ENCODE data around the gene USP7. TPM values are rescaled to one million over a fixed set of nuclear protein-coding genes. Genes with fewer than 3 reads are reported as not detected.

Gene USP7
- total and polyA plus RNA-seq, 3 donors from 2014 or later, result 159 to 173 (median 172) TPM

DNA sequence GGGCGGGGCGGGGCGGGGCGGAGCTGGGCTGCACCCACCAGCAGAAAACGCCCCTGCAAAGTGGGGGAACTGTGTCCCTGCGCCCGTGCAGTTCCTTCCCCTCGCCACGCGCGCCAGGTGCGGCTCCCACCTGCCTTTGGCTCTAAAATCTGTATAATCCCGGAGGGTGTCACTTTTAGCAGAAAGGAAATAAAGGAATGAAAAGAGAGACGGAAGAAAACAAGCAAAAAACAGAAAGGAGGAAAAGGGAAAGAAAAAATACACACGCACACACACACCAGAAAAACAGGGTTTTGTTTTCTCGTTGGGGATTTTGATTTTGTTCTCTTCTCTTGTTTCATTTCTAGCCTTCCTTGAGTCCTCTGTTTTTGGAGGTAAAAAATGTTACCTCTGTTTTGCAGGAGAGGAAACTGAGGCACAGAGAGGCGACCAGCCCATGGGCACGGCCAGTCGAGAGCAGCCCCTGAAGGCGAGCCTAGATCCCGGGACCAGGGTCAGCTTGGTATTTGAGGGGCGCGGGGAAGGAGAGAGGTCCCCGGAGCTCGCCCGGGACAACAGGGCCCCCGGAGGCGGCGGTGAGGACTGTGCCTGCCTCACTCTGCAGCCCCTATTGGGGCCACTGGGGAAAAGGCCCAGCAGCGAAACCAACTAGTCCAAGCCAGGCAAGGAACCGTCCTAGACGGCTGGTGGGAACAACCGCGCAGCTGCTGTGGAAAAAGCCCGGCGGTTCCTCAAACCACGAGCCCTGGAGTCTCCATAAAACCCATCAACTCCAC is 94.3 kb downstream of the USP7 start:
- Histone ChIP-seq H3K4me1 (peaks cover 27% of the 10 kb centered on the region), H3K9me3 (no peaks in the 10 kb centered on the region), H3K4me3 (peak overlapping the region; percentile 73 to 80), H3K36me3 (ENCODE audit: low read depth, missing control alignments) (no peaks in the 10 kb centered on the region), H3K27me3 (no peaks in the 10 kb centered on the region), H3K27ac (no peak overlapping the region)
- TF ChIP-seq POLR2A (IDR thresholded peaks at IDR 0.05) (no peak), CTCF (IDR thresholded peaks at IDR 0.05) (no peak)
- DNase-seq, result no peak
- intact Hi-C loops (cut with DNase I; ENCODE audit: low total_unique reads), result no loop called here
- WGBS, 2 donors, result 23 to 33% methylated on average over 26 to 36 of the region's 37 CpGs

DNA sequence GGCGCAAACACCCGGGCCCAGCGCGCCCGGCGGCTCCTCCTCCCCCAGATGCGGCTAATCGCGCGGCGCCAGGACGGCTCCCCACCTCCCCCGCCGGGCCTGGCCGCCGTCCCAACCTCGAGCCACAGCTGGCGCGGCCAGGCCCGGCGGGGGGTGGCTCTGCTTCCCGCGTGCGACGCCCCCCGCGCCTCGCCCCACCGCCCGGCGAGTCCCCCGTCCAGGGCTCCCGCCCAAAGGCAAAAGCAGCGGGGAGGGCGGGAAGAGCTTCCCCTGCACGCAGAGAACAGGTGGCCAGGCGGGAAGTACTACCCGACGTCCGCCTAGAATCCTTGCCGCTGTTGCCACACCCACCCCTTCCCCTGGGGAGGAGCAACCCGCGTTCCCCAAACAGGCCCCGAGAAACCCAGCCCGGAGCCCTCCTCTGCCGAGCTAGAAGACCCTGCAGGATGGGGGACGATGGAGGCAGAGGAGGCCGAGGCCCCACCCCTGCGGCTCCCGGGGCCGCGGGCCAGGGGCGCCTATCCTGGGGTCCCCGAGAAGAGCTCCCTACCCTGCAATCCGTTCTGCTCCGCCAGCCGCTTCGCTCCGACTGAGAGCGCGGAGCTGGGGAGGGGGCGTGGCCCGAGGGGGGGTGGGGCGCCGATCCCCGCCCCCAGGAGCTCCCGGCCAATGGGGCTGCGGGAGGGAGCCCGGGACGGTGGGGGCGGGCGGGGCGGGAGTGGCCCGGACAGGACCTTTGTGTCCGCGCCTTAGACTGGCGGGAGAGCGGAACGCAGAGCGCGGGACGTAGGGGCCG is 95.1 kb downstream of the USP7 start, which contains the start of gene CARHSP1:
Gene CARHSP1 (minus strand): TSS at position 591 of the 796 bp plus-strand sequence. CDS start 9,678 bp downstream, outside the sequence.
- H3K36me3 ChIP-seq (ENCODE audit: low read depth, missing control alignments), result no peaks in the 10 kb centered on the region
- no peaks in the 10 kb centered on the region for H3K9me3 ChIP-seq
- peak within 1 kb of the TSS; percentile 47 to 81 for H3K27ac ChIP-seq
- H3K4me1 ChIP-seq, result peaks cover 35% of the 10 kb centered on the region
- H3K27me3 ChIP-seq, result no peaks in the 10 kb centered on the region
- H3K4me3 ChIP-seq, result peak within 1 kb of the TSS; percentile 73 to 80
- peak; percentile 91 for DNase-seq
- intact Hi-C loops (cut with DNase I; ENCODE audit: low total_unique reads), result no loop called here
- TF ChIP-seq POLR2A (IDR thresholded peaks at IDR 0.05), result no peak
- TF ChIP-seq CTCF (IDR thresholded peaks at IDR 0.05), result no peak
- 0 to 1% methylated on average over 4 to 78 of the region's 83 CpGs for WGBS, 2 donors

DNA sequence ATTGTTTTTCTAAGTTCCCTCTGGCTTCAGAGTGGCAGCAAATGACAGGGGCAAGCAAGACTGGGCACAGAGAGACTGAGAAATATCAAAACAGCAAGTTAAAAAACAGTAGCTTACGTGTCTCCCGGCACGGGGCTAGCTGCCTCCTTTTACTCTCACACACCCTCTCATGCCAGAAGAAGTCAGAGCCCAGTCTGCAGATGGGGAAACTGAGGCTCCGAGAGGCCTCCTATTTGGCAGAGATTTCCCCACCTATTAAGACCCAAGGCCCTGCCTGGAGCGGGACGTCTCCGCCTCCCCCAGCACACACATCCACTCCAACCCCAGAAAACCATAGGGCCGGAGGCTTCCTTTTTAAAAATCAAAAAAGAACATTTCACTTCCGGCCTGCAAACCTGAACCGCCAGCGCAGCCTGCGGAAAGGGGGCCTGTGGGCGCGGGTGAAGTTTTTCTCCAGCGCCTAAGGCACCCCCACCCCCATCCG is 95.7 kb downstream of the USP7 start:
- Histone ChIP-seq H3K4me3 (peak overlapping the region; percentile 73 to 80), H3K27me3 (no peaks in the 10 kb centered on the region), H3K4me1 (peaks cover 42% of the 10 kb centered on the region), H3K36me3 (ENCODE audit: low read depth, missing control alignments) (no peaks in the 10 kb centered on the region), H3K9me3 (no peaks in the 10 kb centered on the region), H3K27ac (peak overlapping the region; percentile 47 to 81)
- TF ChIP-seq POLR2A (IDR thresholded peaks at IDR 0.05) (no peak), CTCF (IDR thresholded peaks at IDR 0.05) (no peak)
- 0 to 1% methylated on average over 8 to 16 of the region's 16 CpGs for WGBS, 2 donors
- intact Hi-C loops (cut with DNase I; ENCODE audit: low total_unique reads), result no loop called here
- no peak for DNase-seq

DNA sequence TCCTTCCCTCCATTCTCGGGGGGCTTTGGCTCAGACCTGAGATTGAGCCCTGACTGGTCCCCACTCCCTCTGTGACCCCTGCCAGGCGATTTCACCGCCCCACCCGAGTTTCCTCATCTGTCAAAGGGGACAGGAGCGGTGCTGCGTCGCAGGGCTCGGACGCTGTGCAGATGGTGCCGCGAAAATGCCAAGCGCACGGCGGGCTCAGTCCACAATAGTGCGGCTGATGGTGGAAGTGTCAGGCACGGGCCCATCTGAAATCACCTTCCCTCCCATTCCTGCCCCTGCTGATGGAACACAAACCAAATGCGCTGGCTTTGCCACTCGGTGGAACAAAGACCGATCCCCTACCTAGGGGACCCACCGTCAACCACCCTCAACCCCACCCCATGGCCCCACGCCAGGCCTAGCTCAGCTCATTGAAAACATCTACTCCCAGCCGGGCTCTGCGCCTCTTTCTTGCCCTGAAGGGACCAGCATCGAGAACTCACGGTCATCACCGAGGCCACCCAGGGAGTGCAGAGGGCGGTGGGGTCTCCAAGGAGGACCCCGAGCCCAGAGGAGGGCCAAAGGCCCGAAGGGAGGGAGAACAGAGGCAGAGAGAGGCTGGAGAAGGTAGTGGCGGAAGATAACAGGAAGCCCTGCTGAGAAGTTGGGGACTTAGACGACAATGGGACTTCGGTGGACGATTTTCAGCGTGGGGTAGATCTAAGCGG is 96.3 kb downstream of the USP7 start:
- WGBS, 2 donors, result 5 to 7% methylated on average over 34 to 35 of the region's 35 CpGs
- intact Hi-C loops (cut with DNase I; ENCODE audit: low total_unique reads), result no loop called here
- no peaks in the 10 kb centered on the region for H3K36me3 ChIP-seq (ENCODE audit: low read depth, missing control alignments)
- H3K4me3 ChIP-seq, result peak overlapping the region; percentile 73 to 80
- DNase-seq, result peak; percentile 58
- TF ChIP-seq CTCF (IDR thresholded peaks at IDR 0.05) (no peak), POLR2A (IDR thresholded peaks at IDR 0.05) (no peak)
- no peaks in the 10 kb centered on the region for H3K9me3 ChIP-seq
- peak overlapping the region; percentile 47 to 81 for H3K27ac ChIP-seq
- H3K4me1 ChIP-seq, result peaks cover 46% of the 10 kb centered on the region
- H3K27me3 ChIP-seq, result no peaks in the 10 kb centered on the region

All from testis (tissue), 3 donors.